IPS-NIHi7 (cell line): ENCODE data around the gene CIT.
"Not testable (repeated sequence)": the region's sequence is repeated elsewhere in the genome, so short reads cannot be mapped to it uniquely, and the experiment has no call there.

Experiments used
- DNase-seq: peaks from one replicate; pipeline ENCODE4 v3.0.0; 2012; ENCODE audit warnings: mixed read lengths; ENCODE audit errors: extremely low spot score

The CIT gene

DNA sequence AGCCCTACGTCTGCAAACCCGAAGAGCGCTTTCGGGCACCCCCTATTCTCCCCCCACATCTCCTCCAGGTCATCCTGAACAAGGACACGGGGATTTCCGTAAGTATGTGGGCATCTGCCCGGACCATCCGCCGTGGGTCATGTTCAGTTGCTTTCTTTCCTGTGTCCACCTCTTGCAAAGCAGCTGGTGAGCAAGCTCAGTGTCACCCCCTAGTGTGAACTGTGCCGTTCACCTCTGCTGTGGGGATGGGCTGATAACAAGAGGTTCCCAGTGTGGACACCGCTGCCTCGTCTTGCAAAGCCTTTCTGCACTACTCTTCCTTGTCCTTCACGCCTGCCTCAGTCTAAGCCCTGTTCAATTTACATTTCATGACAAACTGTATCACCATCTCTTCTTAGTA is 200.5 kb downstream of the CIT start:
- no peak for DNase-seq

DNA sequence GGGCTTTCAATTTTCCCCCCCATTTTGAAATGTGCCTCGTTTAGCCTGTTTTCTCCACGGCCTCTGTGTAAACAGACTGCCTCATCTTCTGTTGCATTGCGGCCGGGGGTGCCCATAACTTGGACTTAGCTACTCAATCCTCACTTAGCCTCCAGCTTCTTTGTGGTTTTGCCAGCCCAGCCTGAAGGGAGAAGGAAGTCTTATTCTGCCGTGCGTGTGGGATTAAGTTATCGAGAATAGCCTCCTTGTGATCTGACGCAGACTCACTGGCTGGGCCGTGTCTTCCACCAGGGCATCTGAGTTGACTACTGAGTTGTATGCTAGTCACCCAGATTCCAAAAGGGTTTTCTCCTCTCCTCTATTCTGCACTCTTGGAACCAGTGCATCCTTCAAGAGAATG is 201.1 kb downstream of the CIT start:
- no peak for DNase-seq

DNA sequence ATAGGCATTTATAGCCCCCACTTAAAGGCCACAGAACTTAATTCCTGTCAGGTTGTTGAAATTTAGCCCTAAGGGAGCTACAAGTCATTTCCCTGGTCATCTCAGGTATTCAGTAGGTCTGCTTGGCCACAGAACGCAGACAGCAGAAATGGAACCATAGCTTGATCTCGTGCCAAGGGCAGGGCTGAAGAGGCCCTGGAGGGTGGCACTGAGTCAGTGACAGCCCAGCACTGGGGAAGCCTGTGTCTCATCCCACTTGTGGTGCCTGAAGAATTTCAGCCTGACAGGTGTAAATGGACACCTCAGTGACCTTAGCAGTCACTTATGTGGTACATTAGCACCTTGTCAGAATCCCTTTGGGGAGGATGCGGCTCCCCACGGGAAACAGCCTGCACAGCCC is 202.6 kb downstream of the CIT start:
- no peak for DNase-seq

DNA sequence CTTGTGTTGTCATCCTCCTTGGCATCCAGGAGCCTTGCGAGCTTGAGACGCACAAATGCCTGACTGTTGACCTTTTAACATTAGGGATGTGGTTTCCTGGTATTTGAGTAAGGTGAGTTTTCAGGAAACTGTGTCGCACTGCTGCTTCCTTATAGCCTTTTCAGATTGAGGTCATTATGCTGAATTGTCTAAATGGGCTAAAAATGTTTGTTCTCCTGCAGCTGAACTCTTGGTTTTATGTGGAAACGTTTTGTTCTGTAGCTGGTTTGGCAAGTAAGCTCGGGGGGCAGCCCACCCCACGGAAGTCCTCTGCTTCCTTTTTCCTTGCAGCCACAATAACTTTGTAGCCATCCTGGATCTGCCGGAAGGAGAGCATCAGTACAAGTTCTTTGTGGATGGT is 203.5 kb downstream of the CIT start:
- DNase-seq: no peak

DNA sequence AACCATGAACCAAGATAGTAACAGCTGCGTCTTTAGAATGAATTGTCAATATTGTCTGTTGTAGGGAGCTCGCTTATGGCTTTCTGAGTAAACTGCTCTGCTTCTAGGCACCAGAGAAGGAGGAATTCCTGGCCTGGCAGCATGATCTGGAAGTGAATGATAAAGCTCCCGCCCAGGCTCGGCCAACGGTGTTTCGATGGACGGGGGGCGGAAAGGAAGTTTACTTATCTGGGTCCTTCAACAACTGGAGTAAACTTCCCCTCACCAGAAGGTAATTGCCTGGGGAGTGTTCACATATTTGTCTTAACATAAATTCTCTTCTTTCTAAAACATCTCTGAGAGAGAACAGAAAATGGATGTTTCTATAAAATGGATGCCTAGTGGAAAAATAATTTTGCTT is 204.9 kb downstream of the CIT start:
- no peak for DNase-seq

DNA sequence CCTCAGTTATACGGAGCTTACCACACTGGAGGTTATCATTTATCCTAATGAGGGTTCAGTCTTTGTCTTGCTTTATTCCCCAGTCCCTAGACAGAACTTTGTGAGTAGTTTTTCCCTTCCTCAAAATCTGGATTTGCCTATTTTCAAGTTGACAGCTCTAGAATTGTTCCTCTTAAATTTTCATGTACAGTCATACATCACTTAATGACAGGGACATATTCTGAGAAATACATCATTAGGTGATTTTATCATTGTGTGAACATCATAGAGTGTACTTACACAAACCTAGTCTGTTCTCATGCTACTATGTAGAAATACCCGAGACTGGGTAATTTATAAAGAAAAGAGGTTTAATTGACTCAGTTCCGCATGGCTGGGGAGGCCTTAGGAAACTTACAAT is 206.1 kb downstream of the CIT start:
- no peak for DNase-seq

DNA sequence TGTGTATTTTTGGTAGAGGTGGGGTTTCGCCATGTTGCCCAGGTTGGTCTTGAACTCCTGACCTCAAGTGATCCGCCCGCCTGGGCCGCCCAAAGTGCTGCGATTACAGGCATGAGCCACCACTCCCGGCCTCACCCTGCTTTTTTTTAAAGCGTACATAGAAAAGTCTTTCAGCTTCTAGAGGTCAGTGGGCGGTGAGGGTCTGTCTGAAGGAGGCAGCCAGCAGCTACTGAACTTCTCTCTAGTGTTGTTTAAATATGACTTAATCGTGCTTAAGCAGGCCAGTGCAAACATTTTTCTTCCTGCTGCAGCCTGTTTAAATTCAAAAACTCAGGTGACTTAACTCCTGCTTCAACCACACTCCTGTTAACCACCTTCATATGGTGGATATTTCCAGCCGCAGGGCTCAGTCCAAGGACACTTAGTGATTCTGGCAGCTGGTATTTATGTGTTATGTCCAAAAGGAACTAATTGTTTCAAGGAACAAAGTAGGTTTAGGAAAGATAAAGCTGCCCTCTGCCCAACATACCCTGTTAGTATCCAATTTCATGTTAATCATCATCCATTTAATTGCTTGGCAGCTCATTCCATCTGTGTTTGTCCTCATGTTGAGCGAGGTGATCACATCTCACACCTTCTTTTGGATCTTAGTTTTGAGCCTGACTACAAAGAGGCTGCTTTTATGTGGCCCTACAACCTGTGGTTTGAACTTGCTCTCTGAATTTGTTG is 207.2 kb downstream of the CIT start:
- DNase-seq: no peak

DNA sequence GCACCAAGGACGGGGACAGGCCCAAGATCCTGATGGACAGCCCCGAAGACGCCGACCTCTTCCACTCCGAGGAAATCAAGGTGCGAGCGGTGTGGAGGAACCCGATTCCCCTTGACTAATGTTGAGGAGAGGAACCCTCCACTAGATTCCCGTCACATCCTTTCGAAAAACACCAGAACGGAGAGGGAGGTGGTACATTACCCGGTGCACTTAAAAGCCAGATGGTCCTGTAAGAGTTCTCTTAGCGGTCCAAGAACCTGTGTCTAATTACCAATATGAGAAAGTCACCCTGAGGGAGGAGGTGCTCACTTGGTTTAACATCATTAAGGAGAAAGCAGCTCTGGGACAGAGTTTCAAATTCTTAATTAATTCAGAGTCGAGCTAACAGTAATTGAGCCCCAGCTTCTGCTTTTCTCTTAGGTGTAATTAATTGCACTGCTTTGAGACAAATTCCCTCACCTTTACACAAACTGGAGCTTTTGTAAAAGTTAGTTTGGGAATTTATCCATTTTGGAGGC is 208.7 kb downstream of the CIT start:
- no peak for DNase-seq

DNA sequence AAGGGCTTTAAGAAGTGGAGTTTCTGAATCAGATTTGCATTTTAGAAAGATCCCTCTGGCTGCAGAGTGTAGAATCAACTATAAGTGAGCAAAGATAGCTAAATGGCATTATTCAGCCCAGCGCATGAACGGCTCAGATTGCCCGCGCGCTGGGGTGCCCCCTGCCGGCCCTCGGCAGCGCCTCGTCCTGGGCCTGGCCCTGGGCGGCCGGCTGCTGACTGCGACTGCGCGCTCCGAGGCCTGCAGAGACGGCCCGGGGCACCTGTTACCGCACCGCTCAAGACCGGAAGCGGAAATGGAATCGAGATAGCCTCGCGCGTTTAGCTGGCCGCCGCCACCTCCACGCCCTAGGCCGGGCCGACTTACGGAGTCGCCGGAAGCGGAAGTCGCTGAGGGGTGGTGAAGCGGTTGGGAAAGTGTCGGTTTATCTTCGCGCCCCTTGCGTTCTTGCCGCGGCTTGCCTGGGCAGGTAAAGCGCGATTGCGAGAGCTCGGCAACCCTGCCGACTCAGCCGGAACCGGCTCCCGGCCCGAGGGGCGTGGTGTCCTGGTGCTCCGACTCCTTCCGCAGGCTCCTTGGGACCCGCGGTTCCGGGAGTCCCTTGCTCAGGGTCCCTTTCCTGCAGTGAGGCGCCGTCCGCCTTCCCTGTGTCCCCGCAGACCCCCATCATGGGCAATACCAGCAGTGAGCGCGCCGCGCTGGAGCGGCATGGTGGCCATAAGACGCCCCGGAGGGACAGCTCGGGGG is 209.4 kb downstream of the CIT start, which contains the start of gene PRKAB1:
PRKAB1 (plus strand) TSS at position 557 of the 747 bp plus-strand sequence; CDS start at position 669, 112 bp downstream.
- DNase-seq: peak; percentile 99

DNA sequence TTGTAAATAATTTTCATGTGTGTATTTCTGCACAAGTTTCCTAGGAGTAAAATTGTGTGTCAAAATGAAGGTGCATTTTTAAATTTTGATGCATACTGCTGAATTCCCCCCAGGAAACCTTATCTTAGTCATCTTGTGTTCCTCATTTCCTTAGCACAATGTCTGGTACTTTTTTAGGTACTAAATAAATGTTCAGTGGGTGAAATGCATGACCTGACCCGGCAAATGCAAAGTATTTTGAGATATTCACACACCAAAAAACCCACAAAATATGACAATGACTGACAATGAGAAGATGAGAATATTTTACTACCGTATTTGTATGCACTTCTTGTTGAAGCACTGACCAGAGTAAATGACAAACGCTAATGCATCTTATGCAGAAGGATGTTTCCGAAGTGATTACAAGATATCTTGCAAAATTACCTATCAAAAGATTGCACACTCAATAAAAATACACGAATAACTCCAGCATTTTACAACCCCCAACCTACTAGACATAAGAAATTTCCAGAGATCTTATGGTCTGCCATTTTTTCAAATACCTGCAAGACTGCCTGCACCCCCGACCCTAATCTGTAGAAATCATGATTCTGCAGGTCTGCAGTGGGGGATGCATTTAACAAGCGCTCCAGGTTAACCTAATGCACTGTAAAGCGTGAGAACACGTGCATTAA is 210.1 kb downstream of the CIT start:
- no peak for DNase-seq

DNA sequence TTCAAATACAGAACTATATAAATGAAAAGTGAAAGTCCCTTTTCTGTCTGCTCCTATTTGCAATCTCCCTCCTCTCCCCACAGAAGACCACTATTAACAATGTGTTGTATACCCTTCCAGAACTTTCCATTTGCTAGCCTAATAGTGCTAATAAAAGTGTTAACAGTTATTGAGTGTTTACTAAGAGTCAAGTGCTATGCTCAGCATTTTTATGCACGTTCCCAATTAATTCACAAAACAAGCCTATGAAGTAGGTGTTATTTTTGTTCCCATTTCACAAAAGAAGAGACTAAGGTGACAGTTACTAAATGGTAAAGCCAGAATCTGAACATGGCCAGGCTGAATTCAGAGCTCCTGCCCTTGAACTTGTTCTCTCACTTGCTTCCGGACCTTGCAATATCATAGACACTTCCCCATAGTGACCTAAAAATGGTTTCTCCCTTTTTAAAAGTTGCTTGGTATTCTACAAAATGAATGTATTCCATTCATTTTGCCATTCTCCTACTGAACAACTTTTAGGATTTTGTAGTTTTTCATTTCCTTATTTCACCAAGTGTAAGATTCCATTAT is 210.8 kb downstream of the CIT start:
- no peak for DNase-seq

DNA sequence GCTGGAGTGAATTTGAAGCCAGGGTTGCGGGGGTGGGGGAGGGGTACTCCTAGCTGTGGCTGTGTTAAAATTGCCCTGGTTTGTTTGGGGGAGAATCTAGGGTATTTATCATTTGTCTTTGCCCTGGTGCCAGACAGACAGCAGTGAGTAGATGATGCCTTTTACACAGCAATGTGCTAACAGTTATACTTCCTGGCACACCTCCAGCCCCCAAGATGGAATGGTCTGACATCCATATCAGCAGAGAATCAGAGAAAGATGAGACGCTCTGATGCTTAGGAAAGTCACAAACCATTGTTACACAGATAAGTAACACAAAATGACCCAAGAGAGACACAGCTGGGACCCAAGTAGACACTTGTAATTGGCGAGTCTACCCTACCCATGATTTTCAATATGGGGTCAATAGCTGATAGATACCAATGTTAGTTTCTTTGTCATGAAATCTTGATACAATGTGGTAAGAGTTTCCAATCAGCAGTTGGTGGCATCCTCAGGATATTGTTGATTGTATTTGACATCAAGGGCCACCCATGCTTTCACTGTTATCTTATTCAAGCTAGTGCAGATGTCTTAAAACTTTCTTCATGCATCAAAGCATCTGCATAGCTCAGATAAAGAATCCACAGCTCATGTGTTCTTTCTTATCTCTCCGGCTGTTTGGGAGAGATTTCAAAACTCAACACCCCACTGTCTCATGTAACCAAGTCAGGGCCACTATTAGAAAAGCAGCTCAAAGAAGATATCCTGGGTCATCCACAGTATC is 211.8 kb downstream of the CIT start:
- no peak for DNase-seq

DNA sequence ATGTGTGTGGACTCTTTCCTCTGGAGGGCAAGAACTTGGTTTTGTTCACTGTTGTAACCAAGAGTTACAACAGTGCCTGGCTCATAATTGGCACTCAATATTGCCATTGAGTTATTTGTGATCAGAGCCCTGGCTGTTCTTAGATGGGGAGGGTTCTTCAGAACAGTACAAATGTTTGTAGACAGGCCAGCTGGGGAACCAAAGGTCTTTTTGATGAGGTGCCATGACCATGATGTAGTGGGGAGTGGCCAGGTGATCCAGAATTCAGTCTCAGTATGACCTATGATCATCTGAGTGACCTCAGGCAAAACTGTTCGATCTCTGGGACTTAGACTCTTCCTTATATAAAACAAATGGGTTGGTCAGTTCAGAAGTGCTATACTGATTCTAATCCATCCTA is 212.5 kb downstream of the CIT start:
- DNase-seq: no peak

DNA sequence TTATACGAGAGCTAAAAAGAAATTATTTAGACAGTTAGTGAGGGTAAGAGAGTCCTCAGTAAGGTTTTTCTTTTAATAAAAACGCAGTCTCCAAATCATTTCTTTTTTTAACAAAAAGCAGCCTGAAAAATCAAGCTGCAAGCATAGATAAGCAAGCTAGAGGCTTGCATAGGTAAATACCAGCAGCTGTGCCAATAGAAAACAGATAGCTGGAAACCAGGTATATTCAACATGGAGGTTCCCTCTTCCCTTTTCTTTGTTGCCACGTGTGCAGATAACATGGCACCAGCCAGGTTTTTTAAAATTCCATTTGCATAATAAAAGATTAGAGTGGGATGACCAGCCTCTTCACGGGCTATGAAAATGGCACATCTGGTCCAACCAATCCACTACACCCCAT is 215.2 kb downstream of the CIT start:
- DNase-seq: no peak

DNA sequence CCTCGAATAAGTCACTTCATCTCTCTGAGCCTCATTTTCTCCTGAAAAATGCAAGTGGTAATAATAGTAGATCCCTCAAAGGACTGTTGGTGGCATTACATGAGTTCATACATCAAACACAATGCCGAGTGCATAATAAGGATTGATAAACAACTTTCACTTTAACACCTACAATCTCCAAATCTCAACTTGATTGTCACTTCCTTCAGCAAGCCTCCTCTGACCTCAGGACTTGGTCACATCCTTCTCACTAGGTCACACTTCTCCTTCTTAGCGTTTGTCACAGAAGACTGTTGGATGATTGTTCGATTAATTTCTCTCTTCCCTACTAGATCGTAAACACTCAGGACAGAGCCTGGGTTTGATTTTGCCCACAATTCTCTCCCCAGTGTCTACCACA is 217.0 kb downstream of the CIT start:
- no peak for DNase-seq

DNA sequence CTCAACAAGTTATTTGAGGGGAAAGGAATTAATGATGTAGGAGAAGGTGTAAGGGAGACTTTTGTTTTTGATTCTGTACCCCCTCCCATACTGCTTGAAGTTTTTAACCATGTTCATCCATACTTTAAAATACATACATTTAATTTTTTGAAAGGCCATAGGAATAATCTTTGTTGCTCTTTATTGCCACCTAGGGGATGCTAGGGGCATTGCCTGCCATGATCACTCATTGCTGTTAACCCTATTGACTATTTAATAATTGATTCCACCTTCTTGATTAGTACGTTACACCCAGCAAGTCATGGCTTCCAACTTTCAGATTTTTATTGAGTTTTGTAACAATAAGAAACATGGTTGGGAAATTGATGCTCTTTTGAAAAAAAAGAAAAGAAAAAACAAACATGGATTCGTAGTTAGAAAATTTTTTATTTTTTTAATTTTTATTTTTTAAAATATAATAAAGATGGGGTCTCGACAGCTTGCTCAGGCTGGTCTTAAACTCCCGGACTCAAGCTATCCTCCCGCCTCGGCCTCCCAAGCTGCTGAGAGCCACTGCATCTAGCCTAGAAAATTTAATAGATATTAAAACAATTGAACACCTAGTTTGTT is 217.7 kb downstream of the CIT start:
- peak; percentile 40 for DNase-seq

DNA sequence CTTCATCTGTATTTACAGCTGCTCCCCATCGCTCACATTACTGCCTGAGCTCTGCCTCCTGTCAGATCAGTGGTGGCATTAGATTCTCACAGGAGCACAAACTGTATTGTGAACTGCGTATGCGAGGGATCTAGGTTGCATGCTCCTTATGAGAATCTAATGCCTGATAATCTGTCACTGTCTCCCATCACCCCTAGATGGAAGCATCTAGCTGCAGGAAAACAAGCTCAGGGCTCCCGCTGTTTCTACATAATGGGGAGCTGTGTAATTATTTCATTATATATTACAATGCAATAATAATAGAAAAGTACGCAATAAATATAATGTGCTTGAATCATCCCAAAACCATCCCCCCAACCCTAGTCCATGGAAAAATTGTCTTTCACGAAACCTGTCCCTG is 219.0 kb downstream of the CIT start:
- DNase-seq: not testable (repeated sequence)

DNA sequence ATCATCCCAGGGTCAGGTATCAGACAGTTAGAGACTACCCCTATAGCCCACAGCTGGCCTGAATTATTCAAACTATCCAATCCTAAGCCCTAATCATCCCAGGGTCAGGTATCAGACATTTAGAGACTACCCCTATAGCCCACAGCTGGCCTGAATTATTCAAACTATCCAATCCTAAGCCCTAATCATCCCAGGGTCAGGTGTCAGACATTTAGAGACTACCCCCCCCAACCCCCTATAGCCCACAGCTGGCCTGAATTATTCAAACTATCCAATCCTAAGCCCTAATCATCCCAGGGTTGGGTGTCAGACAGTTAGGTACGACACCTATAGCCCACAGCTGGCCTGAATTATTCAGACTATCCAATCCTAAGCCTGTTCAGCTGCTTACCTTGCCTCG is 220.1 kb downstream of the CIT start:
- not testable (repeated sequence) for DNase-seq

DNA sequence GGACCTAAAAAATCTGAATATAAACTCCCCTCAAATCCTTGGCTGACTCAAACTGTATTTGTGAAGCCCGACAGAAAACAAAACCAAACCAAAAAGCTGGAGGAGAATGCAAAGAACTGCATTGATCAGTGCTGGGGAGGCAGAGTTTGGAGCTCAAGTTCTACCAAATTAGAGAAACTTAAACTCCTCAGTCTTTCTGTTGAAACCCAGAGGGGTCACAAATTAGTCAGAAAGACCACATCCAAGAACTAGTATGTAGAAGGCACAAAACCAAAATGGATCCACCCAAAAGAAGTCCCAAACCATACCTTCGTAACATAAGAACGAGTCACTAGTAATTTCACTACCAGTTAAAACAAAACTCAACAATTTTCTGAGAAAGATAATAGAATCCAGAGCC is 224.5 kb downstream of the CIT start:
- DNase-seq: no peak

DNA sequence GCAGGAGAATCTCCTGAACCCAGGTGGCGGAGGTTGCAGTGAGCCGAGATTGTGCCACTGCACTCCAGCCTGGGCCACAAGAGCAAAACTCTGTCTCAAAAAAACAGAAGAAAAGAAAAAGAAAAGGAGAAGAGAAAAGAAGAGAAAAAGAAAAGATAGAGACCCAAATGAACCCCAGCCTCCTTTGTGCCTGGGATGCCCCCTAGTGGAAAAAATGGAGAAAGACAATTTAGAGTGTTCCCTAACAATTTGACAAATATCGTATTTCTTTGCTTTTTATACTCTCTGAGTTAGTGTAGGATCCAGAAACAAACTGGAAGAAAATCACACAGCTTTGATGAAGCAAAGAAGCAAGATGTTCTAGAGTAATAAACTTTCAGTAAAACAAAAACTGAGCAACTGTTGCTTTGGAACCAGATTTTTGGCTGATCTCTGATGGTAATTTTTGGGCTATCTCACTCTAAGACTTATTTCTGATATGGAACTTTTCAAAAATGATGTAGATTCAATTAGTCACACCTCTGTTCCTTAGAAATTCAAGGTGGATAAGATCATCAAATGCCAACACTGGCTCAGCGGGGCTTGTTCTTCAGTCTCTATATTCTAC is 227.8 kb downstream of the CIT start:
- DNase-seq: peak; percentile 57
